RWPE2 (cell line): Measurements from ENCODE around the gene PHKG2.
A peak's percentile ranks its signal among the peaks of the same experiment; 100 is the strongest.

ENCODE experiments used
- ATAC-seq: fragments of 200-7000 bp; cut with Tn5 transposase; 3 replicates; pipeline ENCODE4 v1.9.1; 2021; ENCODE audit warnings: low read depth
- DNase-seq: peaks from one replicate; pipeline ENCODE4 v3.0.0-alpha.2; 2020; ENCODE audit warnings: low spot score
- H3K27ac ChIP-seq: fragments of 450-650 bp; 2 replicates; pipeline ENCODE4 v1.5.1; 2017; ENCODE audit warnings: mild to moderate bottlenecking; ENCODE audit not compliant: poor library complexity, severe bottlenecking
- H3K27me3 ChIP-seq: fragments of 250-450 bp; sonication (Bioruptor Pico); 2 replicates; pipeline ENCODE4 v1.5.1; 2021; ENCODE audit warnings: mild to moderate bottlenecking, moderate library complexity; ENCODE audit not compliant: insufficient read depth, poor library complexity, severe bottlenecking
- H3K36me3 ChIP-seq: fragments of 250-450 bp; sonication (Bioruptor Pico); 2 replicates; pipeline ENCODE4 v1.5.1; 2020; ENCODE audit warnings: low read depth, mild to moderate bottlenecking, moderate library complexity
- H3K4me1 ChIP-seq: fragments of 250-450 bp; sonication (Bioruptor Pico); 2 replicates; pipeline ENCODE4 v1.5.1; 2021; ENCODE audit warnings: mild to moderate bottlenecking, moderate library complexity; ENCODE audit not compliant: insufficient read depth, poor library complexity, severe bottlenecking
- H3K4me3 ChIP-seq: fragments of 250-450 bp; sonication (Bioruptor Pico); 2 replicates; pipeline ENCODE4 v1.5.1; 2021; ENCODE audit warnings: mild to moderate bottlenecking, moderate library complexity; ENCODE audit not compliant: severe bottlenecking
- H3K9me3 ChIP-seq: fragments of 250-450 bp; sonication (Bioruptor Pico); 2 replicates; pipeline ENCODE4 v1.5.1; 2021; ENCODE audit warnings: mild to moderate bottlenecking, moderate library complexity; ENCODE audit not compliant: severe bottlenecking
- TF ChIP-seq, protein P1 (sequence below): fragments of 450-650 bp; IDR thresholded peaks from one replicate; pipeline ENCODE4 v1.5.1; 2017; ENCODE audit warnings: mild to moderate bottlenecking, moderate library complexity; ENCODE audit not compliant: poor library complexity, severe bottlenecking

PHKG2 gene, protein sequence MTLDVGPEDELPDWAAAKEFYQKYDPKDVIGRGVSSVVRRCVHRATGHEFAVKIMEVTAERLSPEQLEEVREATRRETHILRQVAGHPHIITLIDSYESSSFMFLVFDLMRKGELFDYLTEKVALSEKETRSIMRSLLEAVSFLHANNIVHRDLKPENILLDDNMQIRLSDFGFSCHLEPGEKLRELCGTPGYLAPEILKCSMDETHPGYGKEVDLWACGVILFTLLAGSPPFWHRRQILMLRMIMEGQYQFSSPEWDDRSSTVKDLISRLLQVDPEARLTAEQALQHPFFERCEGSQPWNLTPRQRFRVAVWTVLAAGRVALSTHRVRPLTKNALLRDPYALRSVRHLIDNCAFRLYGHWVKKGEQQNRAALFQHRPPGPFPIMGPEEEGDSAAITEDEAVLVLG

DNA sequence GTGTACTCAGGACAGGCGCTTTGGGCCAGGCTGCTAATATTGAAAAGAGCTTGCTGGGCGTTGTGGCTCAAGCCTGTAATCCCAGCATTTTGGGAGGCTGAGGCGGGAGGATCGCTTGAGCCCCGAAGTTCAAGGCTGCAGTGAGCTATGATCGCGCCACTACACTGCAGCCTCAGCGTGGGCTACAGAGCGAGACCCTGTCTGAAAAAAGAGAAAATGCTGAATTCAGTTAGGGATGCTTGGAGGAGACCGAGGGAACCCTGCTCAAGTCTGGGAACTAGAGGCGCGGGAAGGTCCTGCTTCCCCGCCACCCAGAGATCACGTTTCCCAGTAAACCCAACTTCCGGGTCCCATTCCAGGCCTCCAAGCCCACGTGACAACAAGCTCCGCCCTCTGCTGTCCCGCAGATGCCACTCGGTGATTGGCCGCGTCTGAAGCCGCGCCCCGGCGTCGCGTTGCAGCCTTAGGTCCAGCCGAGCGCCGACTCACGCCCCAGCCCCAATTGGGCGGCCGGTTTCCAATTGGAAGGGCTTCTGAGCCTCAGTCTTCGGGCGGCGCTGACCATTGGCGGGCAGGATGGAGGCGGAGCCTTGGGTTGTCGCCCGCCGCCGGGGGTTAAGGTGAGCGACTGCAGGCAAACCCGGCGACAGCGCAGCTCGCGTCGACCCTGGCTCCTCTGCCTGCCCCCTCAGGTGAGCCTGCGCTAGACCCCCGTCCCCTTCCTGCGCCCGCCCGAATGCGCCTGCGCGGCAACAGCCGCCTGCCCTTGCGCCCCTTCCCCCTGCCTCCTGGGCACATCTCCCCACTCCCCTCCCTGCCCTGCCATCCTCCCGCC, at the start of gene PHKG2:
TSS of gene PHKG2 (plus strand) at position 627 of the 835 bp plus-strand sequence. CDS start 396 bp downstream, outside the sequence.
- peaks cover 12% of the 10 kb centered on the region for H3K4me1 ChIP-seq
- DNase-seq (peak; percentile 99), ATAC-seq (peak; percentile 97)

DNA sequence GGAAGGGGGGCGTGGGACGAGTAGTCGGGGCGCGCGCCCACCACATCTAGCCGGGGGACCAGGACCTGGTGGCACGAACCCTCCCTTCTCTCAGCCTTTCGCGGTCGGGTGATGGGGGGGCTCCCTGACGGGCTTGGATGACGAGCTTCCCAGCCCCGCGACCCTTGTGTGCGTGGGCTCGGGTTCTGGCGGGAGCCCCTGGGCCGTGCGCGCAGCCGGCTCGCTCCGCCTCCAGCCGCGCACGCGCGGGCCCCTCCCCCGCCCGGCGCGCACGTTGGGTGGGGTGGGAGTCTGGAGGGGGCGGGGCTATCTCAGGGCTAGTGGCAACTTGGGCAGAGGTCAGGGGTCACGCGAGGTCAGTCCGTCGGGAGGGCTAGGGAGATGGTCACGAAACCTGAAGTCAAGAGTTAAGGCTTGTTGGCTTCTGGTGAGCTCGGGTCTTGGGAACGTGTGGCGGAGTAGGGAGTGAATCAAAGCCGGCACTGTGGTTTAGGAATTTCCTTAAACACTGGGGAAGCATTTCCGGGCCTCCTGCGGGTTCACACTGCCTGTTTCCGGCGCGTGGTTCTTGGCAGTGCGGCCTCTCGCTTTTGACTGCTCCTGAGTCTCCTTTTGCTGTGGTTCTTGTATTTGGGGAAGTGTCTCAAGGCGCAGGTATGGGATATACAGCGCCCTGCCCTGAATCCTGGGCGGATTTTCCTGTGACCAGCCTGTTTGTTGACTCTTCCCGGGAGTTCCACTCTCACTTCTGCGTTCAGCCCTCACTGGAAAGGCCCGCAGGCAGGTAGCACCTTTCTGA, 49.2 kb upstream of the PHKG2 start, which contains the start of gene SRCAP:
TSS of gene SRCAP (plus strand) at position 356 of the 799 bp plus-strand sequence. CDS start 1,654 bp downstream, outside the sequence.
- DNase-seq, result peak; percentile 88
- peak; percentile 40 for ATAC-seq
- Histone ChIP-seq H3K9me3 (no peaks in the 10 kb centered on the region), H3K36me3 (peaks cover 43% of the 10 kb centered on the region), H3K4me3 (peak within 1 kb of the TSS; percentile 83), H3K27me3 (no peaks in the 10 kb centered on the region), H3K4me1 (no peaks in the 10 kb centered on the region), H3K27ac (peak within 1 kb of the TSS; percentile 88)
- TF ChIP-seq, protein P1, sequence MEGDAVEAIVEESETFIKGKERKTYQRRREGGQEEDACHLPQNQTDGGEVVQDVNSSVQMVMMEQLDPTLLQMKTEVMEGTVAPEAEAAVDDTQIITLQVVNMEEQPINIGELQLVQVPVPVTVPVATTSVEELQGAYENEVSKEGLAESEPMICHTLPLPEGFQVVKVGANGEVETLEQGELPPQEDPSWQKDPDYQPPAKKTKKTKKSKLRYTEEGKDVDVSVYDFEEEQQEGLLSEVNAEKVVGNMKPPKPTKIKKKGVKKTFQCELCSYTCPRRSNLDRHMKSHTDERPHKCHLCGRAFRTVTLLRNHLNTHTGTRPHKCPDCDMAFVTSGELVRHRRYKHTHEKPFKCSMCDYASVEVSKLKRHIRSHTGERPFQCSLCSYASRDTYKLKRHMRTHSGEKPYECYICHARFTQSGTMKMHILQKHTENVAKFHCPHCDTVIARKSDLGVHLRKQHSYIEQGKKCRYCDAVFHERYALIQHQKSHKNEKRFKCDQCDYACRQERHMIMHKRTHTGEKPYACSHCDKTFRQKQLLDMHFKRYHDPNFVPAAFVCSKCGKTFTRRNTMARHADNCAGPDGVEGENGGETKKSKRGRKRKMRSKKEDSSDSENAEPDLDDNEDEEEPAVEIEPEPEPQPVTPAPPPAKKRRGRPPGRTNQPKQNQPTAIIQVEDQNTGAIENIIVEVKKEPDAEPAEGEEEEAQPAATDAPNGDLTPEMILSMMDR, result no peak

More for the DNA sequence above, at the start of gene PHKG2:
- H3K36me3 ChIP-seq, result peaks cover 54% of the 10 kb centered on the region
- TF ChIP-seq, protein P1, result no peak
- no peaks in the 10 kb centered on the region for H3K9me3 ChIP-seq
- peak within 1 kb of the TSS; percentile 79 for H3K27ac ChIP-seq
- H3K4me3 ChIP-seq, result peak within 1 kb of the TSS; percentile 43
- H3K27me3 ChIP-seq, result no peaks in the 10 kb centered on the region

DNA sequence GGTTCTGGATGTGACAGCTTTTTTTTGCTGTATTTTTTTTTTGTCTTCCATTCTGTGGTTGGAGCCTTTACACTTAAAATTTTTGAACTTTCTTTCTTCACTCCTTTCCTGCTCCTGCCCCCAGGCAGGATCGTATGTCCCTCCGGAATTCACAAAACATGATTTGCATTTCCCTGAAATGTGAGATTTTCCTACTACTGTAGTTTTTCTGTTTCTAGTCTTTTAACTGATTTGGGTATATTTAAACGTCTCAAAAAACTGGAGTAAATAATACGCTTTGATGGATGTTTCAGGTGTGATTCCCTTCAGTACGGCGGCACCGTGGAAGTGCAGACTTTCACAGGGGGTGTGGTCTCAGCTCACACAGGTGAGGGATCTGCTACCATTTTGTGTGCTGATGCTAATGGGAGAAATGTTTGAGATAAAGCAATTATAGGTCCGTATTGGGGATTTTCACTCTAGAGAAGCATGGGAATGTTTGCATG, 48.6 kb upstream of the PHKG2 start:
- no peak for ATAC-seq
- no peaks in the 10 kb centered on the region for H3K27me3 ChIP-seq
- H3K4me3 ChIP-seq, result peak overlapping the region; percentile 83
- H3K27ac ChIP-seq, result peak overlapping the region; percentile 88
- H3K9me3 ChIP-seq, result no peaks in the 10 kb centered on the region
- DNase-seq, result no peak
- no peaks in the 10 kb centered on the region for H3K4me1 ChIP-seq
- peaks cover 49% of the 10 kb centered on the region for H3K36me3 ChIP-seq
- TF ChIP-seq, protein P1, result no peak

DNA sequence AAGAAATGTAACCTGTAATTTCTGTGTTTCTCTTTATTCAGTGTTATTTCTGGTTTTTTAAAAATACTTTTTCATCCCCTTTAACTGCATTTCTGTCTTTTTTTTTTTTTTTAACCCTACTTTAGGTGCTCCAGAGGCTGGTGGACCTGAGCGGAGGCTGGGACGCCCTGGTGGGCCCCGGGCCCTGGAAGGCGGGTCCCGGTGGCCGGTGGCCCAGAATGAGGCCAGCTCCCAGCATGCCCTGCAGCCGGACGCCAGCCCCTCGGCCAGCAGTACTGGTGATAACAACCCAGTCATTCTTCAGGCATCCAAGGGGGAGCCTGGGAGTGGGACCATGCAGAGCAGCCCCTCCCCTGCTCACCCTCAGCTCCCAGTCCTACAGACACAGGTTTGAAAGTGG, 47.7 kb upstream of the PHKG2 start:
- H3K27ac ChIP-seq, result peak overlapping the region; percentile 88
- no peaks in the 10 kb centered on the region for H3K27me3 ChIP-seq
- ATAC-seq (no peak), DNase-seq (no peak)
- H3K36me3 ChIP-seq, result peaks cover 57% of the 10 kb centered on the region
- no peak overlapping the region for H3K4me3 ChIP-seq
- no peaks in the 10 kb centered on the region for H3K9me3 ChIP-seq
- TF ChIP-seq, protein P1, result no peak
- no peaks in the 10 kb centered on the region for H3K4me1 ChIP-seq
